HepG2 (cell line): ENCODE measurements around the gene OTULINL. TPM values are rescaled to one million over a fixed set of nuclear protein-coding genes. Genes with fewer than 3 reads are reported as not detected.

Experiments used
- ATAC-seq: fragments of 200-7000 bp; cut with Tn5 transposase; 3 replicates; pipeline ENCODE4 v1.9.1; 2020; ENCODE audit warnings: mild to moderate bottlenecking, moderate library complexity
- BruUV-seq: library from RNA; stranded (reverse); fragments of 400-500 nt; replicated peaks from 2 replicates; lab custom pipeline; 2021; lab: Mats Ljungman, UMichigan
- CTCF ChIA-PET: fragments of 300-600 bp; formaldehyde crosslinking; extraction: SDS; loops from one replicate; lab custom pipeline; 2021; ENCODE audit warnings: low total read pairs, inconsistent platforms, low intra/inter-chr PET ratio; lab: Yijun Ruan, JAX
- POLR2A ChIA-PET: fragments of 350-600 bp; sonication (Branson Sonifier 250); formaldehyde crosslinking; loops from one replicate; lab custom pipeline; 2020; ENCODE audit warnings: antibody characterized with exemption, inconsistent platforms; lab: Yijun Ruan, JAX
- DNase-seq: peaks from one replicate; pipeline ENCODE4 v3.0.0-alpha.2; 2015; ENCODE audit warnings: low spot score
- FAIRE-seq: peaks from 3 replicates; lab custom pipeline; 2011; peaks lifted over from hg19 to GRCh38; lab: Jason Lieb, UNC
- H2AFZ ChIP-seq: one replicate; pipeline ENCODE4 v1.6.1; 2011; ENCODE audit warnings: low read length, inconsistent platforms
- H3K27ac ChIP-seq: fragments of 300-600 bp; 3 replicates; pipeline ENCODE4 v1.8.0; 2011; ENCODE audit warnings: mixed run types, mild to moderate bottlenecking, mixed read lengths, low read length, inconsistent platforms; ENCODE audit not compliant: insufficient read depth; ENCODE audit errors: extremely low read length
- H3K27me3 ChIP-seq, 2 experiments: fragments of 200-600 bp in 1 of 2; 2 replicates in 1 of 2; 3 replicates in 1 of 2; pipeline versions ENCODE4 v1.6.0 to v1.8.0; 2011; ENCODE audit warnings: low read length in 2 of 2, mild to moderate bottlenecking in 2 of 2, moderate library complexity in 2 of 2, inconsistent platforms in 1 of 2; ENCODE audit not compliant: insufficient read depth in 2 of 2, control insufficient read depth in 1 of 2
- H3K36me3 ChIP-seq, 2 experiments: fragments of 200-600 bp in 1 of 2; replicated peaks in 1 of 2; 2 replicates in 1 of 2; 3 replicates in 1 of 2; pipeline versions ENCODE4 v1.5.1 to v1.8.0; 2011; ENCODE audit warnings: low read length in 2 of 2, inconsistent platforms in 1 of 2; ENCODE audit not compliant: insufficient read depth in 2 of 2, control insufficient read depth in 1 of 2
- H3K4me1 ChIP-seq: 2 replicates; pipeline ENCODE4 v1.5.1; 2012; ENCODE audit warnings: low read length, inconsistent platforms; ENCODE audit not compliant: insufficient read depth
- H3K4me2 ChIP-seq: 2 replicates; pipeline ENCODE4 v1.6.0; 2011; ENCODE audit warnings: low read depth, low read length, inconsistent platforms
- H3K4me3 ChIP-seq, 3 experiments: fragments of 200-600 bp in 1 of 3; sonication (generic), shearing (Covaris generic) in 1 of 3; replicated peaks in 1 of 3; 2 replicates each; pipeline ENCODE4 v1.5.1; 2011 to 2016; ENCODE audit warnings: low read length in 3 of 3, inconsistent platforms in 2 of 3, low read depth in 2 of 3, mild to moderate bottlenecking in 2 of 3, control low read depth in 1 of 3, mixed read lengths in 1 of 3; ENCODE audit not compliant: insufficient read depth in 1 of 3
- H3K79me2 ChIP-seq: one replicate; pipeline ENCODE4 v1.6.1; 2011; ENCODE audit warnings: low read length, inconsistent platforms; ENCODE audit not compliant: insufficient read depth
- H3K9ac ChIP-seq: 2 replicates; pipeline ENCODE4 v1.6.0; 2011; ENCODE audit warnings: mild to moderate bottlenecking, low read depth, low read length, inconsistent platforms; ENCODE audit not compliant: insufficient read depth
- H3K9me3 ChIP-seq: 2 replicates; pipeline ENCODE4 v1.5.1; 2012; ENCODE audit warnings: mild to moderate bottlenecking, low read length
- H4K20me1 ChIP-seq: 2 replicates; pipeline ENCODE4 v1.6.0; 2011; ENCODE audit warnings: inconsistent platforms, mild to moderate bottlenecking, low read length, moderate library complexity; ENCODE audit not compliant: insufficient read depth
- CAMTA2 ChIP-seq: sonication (generic); formaldehyde crosslinking; IDR thresholded peaks from 2 replicates; pipeline ENCODE4 v1.4.0; 2020; ENCODE audit warnings: mild to moderate bottlenecking, missing genetic modification reagents, borderline replicate concordance
- CREB1 ChIP-seq, 2 experiments: fragments of 450-650 bp in 1 of 2; IDR thresholded peaks; 2 replicates each; pipeline ENCODE4 v1.6.1; 2016 to 2017; ENCODE audit warnings: control low read depth in 1 of 2, mild to moderate bottlenecking in 1 of 2, missing compliant biosample characterization in 1 of 2, missing genetic modification characterization in 1 of 2
- FIP1L1 ChIP-seq: fragments of 200-400 bp; formaldehyde crosslinking; IDR thresholded peaks from 2 replicates; pipeline ENCODE4 v1.6.1; 2018; ENCODE audit warnings: low read depth, mild to moderate bottlenecking, low read length, moderate library complexity, borderline replicate concordance; ENCODE audit not compliant: insufficient read depth
- FOSL2 ChIP-seq: sonication (generic); formaldehyde crosslinking; IDR thresholded peaks from 2 replicates; pipeline ENCODE4 v1.4.0; 2020; ENCODE audit warnings: missing genetic modification reagents
- JUND ChIP-seq: sonication (generic); formaldehyde crosslinking; IDR thresholded peaks from 2 replicates; pipeline ENCODE4 v1.8.0; 2022; ENCODE audit warnings: mild to moderate bottlenecking, missing genetic modification reagents
- NONO ChIP-seq, 2 experiments: fragments of 450-650 bp in 1 of 2; sonication (generic) in 1 of 2; formaldehyde crosslinking in 1 of 2; IDR thresholded peaks in 1 of 2; conservative IDR thresholded peaks in 1 of 2; 2 replicates each; pipeline versions ENCODE4 v1.6.1 to v1.8.0; 2017 to 2022; ENCODE audit warnings: mild to moderate bottlenecking in 1 of 2, missing genetic modification reagents in 1 of 2, moderate library complexity in 1 of 2
- TBL1XR1 ChIP-seq: fragments of 150-350 bp; IDR thresholded peaks from 2 replicates; pipeline ENCODE4 v1.6.1; 2014; ENCODE audit warnings: borderline replicate concordance, low read length; ENCODE audit not compliant: partially characterized antibody
- ZBTB7B ChIP-seq: sonication (generic); formaldehyde crosslinking; IDR thresholded peaks from 2 replicates; pipeline ENCODE4 v1.4.0; 2020; ENCODE audit warnings: missing genetic modification reagents
- ZC3H4 ChIP-seq: sonication (generic); formaldehyde crosslinking; IDR thresholded peaks from 2 replicates; pipeline ENCODE4 v1.4.0; 2020; ENCODE audit warnings: missing genetic modification reagents, borderline replicate concordance
- ZNF121 ChIP-seq: sonication (generic); formaldehyde crosslinking; IDR thresholded peaks from 2 replicates; pipeline ENCODE4 v1.5.0; 2020; ENCODE audit warnings: mild to moderate bottlenecking, missing genetic modification reagents
- ZNF34 ChIP-seq: sonication (generic); formaldehyde crosslinking; IDR thresholded peaks from 2 replicates; pipeline ENCODE4 v1.4.0; 2020; ENCODE audit warnings: mild to moderate bottlenecking, missing genetic modification reagents, borderline replicate concordance
- ZNF432 ChIP-seq: sonication (generic); formaldehyde crosslinking; IDR thresholded peaks from 2 replicates; pipeline ENCODE4 v1.5.0; 2020; ENCODE audit warnings: missing genetic modification reagents, mild to moderate bottlenecking, borderline replicate concordance
- ZSCAN30 ChIP-seq: sonication (generic); formaldehyde crosslinking; IDR thresholded peaks from 2 replicates; pipeline ENCODE4 v1.5.0; 2020; ENCODE audit warnings: mild to moderate bottlenecking, missing genetic modification reagents
- WGBS: methylation state at CpG from one replicate; pipeline ENCODE4 v1.1.6; 2017; ENCODE audit warnings: low lambda C conversion rate; 5-methylcytosine and 5-hydroxymethylcytosine counted together
- in situ Hi-C: cut with HindIII; loops from 2 replicates; pipeline ENCODE4 v1.10.0; 2017; ENCODE audit warnings: low pct_unique_long_range_greater_than_20kb; ENCODE audit not compliant: extremely low pct_ligation_motif_present
- intact Hi-C: fragments of 100-400 bp; cut with micrococcal nuclease; formaldehyde crosslinking; loops from one replicate; pipeline ENCODE4 v1.10.0; 2022; ENCODE audit not compliant: unreplicated experiment
- polyA plus RNA-seq, 8 experiments: library from polyadenylated mRNA; depleted of rRNA in 3 of 8; stranded (reverse) in 7 of 8; unstranded in 1 of 8; fragments of >200 nt; fragmentation: Illumina TruSeq in 4 of 8; extraction: Trizol in 4 of 8; gene quantifications; 2 replicates each; pipeline versions ENCODE4 v1.2.1 to v1.2.3, GENCODE V29; 2011 to 2016; ENCODE audit warnings: low read depth in 4 of 8, missing spikeins in 1 of 8, mixed read lengths in 1 of 8; ENCODE audit not compliant: insufficient read depth in 1 of 8
- total RNA-seq, 5 experiments: library from RNA; depleted of rRNA; stranded (reverse); fragments of >200 nt; fragmentation: Illumina TruSeq; extraction: Trizol; gene quantifications; 2 replicates each; pipeline ENCODE4 v1.2.3, GENCODE V29; 2016; ENCODE audit warnings: low read depth in 1 of 5
- TF ChIP-seq, protein P1 (sequence below): IDR thresholded peaks from 2 replicates; pipeline ENCODE4 v1.6.1; 2016
- TF ChIP-seq, protein P2 (sequence below): sonication (generic); formaldehyde crosslinking; IDR thresholded peaks from 2 replicates; pipeline ENCODE4 v1.5.0; 2020; ENCODE audit warnings: missing genetic modification reagents
- TF ChIP-seq, protein P3 (sequence below): sonication (generic); formaldehyde crosslinking; IDR thresholded peaks from 2 replicates; pipeline ENCODE4 v1.4.0; 2020; ENCODE audit warnings: mild to moderate bottlenecking, missing genetic modification reagents

OTULINL gene
- total and polyA plus RNA-seq, 2 of the 13 experiments (the other 11 are each of a cell fraction or from before 2014, with no cell fraction given) = 0.04 to 0.40 TPM

DNA sequence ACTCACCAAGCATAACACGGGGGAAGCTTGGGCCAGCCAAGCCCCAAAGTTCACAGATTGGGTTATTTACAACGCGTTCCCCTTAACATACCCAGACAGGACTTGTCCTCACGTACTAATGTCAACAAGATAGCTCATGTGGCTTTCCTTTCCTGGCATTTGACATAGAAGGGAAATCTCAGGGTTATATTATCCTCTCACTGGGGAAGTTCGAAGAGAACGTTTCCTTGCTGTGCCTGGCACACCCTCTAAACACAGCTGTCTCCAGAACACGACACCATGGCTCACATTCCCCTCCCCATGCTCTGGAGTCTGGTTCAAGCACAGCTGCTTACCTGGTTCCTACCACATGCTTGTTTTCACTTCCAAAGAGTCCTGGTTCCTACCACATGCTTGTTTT lies 46.8 kb upstream of the OTULINL start:
- H3K4me3 ChIP-seq = no peak overlapping the region
- ChIA-PET CTCF (no interaction called here), POLR2A (no interaction called here)
- no peaks in the 10 kb centered on the region for H4K20me1 ChIP-seq
- no peak for ATAC-seq
- H3K36me3 ChIP-seq = no peaks in the 10 kb centered on the region
- peaks cover 0 to 4% of the 10 kb centered on the region in 2 experiments; a peak in 2 of 5 replicates for H3K27me3 ChIP-seq
- FAIRE-seq = no peak
- DNase-seq = no peak
- no peak overlapping the region for H3K9ac ChIP-seq
- in situ Hi-C loops (no loop called here), intact Hi-C loops (no loop called here)
- H2AFZ ChIP-seq = no peak overlapping the region
- WGBS = 30% methylated on average over 7 of the region's 7 CpGs
- H3K4me1 ChIP-seq = no peaks in the 10 kb centered on the region
- no peaks in the 10 kb centered on the region for H3K9me3 ChIP-seq
- no peak overlapping the region for H3K27ac ChIP-seq
- no peaks in the 10 kb centered on the region for H3K79me2 ChIP-seq
- no peak overlapping the region for H3K4me2 ChIP-seq
- TF ChIP-seq FIP1L1 (no peak), NONO (IDR thresholded peaks at IDR 0.05) (no peak), NONO (CRISPR knock-in tag; conservative IDR thresholded peaks at IDR 0.05) (no peak), ZNF34 (CRISPR knock-in tag) (no peak), TBL1XR1 (no peak), ZNF121 (no peak), ZSCAN30 (CRISPR knock-in tag) (no peak), CREB1 (IDR thresholded peaks at IDR 0.05) (no peak), CREB1 (CRISPR knock-in tag; IDR thresholded peaks at IDR 0.05) (no peak), ZBTB7B (no peak), JUND (CRISPR knock-in tag) (no peak), CAMTA2 (CRISPR knock-in tag) (no peak), ZC3H4 (CRISPR knock-in tag) (no peak), ZNF432 (CRISPR knock-in tag) (no peak), FOSL2 (CRISPR knock-in tag) (no peak)
- TF ChIP-seq, protein P1, sequence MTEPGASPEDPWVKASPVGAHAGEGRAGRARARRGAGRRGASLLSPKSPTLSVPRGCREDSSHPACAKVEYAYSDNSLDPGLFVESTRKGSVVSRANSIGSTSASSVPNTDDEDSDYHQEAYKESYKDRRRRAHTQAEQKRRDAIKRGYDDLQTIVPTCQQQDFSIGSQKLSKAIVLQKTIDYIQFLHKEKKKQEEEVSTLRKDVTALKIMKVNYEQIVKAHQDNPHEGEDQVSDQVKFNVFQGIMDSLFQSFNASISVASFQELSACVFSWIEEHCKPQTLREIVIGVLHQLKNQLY = no peak
- TF ChIP-seq, protein P2, sequence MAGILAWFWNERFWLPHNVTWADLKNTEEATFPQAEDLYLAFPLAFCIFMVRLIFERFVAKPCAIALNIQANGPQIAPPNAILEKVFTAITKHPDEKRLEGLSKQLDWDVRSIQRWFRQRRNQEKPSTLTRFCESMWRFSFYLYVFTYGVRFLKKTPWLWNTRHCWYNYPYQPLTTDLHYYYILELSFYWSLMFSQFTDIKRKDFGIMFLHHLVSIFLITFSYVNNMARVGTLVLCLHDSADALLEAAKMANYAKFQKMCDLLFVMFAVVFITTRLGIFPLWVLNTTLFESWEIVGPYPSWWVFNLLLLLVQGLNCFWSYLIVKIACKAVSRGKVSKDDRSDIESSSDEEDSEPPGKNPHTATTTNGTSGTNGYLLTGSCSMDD (CRISPR knock-in tag) = no peak
- TF ChIP-seq, protein P3, sequence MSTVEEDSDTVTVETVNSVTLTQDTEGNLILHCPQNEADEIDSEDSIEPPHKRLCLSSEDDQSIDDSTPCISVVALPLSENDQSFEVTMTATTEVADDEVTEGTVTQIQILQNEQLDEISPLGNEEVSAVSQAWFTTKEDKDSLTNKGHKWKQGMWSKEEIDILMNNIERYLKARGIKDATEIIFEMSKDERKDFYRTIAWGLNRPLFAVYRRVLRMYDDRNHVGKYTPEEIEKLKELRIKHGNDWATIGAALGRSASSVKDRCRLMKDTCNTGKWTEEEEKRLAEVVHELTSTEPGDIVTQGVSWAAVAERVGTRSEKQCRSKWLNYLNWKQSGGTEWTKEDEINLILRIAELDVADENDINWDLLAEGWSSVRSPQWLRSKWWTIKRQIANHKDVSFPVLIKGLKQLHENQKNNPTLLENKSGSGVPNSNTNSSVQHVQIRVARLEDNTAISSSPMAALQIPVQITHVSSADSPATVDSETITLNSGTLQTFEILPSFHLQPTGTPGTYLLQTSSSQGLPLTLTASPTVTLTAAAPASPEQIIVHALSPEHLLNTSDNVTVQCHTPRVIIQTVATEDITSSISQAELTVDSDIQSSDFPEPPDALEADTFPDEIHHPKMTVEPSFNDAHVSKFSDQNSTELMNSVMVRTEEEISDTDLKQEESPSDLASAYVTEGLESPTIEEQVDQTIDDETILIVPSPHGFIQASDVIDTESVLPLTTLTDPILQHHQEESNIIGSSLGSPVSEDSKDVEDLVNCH (CRISPR knock-in tag) = no peak
- no TSS peak for BruUV-seq
